Adipocyte (in vitro differentiated cells): ENCODE results near the gene ITPKB.

Experiments used
- DNase-seq: peaks from one replicate; pipeline ENCODE4 v3.0.0-alpha.2; 2015; ENCODE audit warnings: low read depth
- H3K27me3 ChIP-seq: replicated peaks from 2 replicates; pipeline ENCODE4 v1.7.0; 2013; ENCODE audit warnings: mild to moderate bottlenecking, low read length, moderate library complexity; ENCODE audit not compliant: control insufficient read depth, insufficient read depth
- H3K36me3 ChIP-seq: 2 replicates; pipeline ENCODE4 v1.7.0; 2013; ENCODE audit warnings: low read length, mild to moderate bottlenecking, moderate library complexity; ENCODE audit not compliant: control insufficient read depth, insufficient read depth, severe bottlenecking
- H3K4me1 ChIP-seq: 2 replicates; pipeline ENCODE4 v1.7.0; 2013; ENCODE audit warnings: mild to moderate bottlenecking, low read length, moderate library complexity; ENCODE audit not compliant: control insufficient read depth, insufficient read depth
- H3K4me3 ChIP-seq: 2 replicates; pipeline ENCODE4 v1.7.0; 2013; ENCODE audit warnings: mild to moderate bottlenecking, low read length, moderate library complexity
- H3K9ac ChIP-seq: 2 replicates; pipeline ENCODE4 v1.7.0; 2013; ENCODE audit warnings: mild to moderate bottlenecking, low read length, moderate library complexity
- H3K9me3 ChIP-seq: 2 replicates; pipeline ENCODE4 v1.7.0; 2013; ENCODE audit warnings: mild to moderate bottlenecking, low read length, moderate library complexity; ENCODE audit not compliant: control insufficient read depth

The ITPKB gene

DNA sequence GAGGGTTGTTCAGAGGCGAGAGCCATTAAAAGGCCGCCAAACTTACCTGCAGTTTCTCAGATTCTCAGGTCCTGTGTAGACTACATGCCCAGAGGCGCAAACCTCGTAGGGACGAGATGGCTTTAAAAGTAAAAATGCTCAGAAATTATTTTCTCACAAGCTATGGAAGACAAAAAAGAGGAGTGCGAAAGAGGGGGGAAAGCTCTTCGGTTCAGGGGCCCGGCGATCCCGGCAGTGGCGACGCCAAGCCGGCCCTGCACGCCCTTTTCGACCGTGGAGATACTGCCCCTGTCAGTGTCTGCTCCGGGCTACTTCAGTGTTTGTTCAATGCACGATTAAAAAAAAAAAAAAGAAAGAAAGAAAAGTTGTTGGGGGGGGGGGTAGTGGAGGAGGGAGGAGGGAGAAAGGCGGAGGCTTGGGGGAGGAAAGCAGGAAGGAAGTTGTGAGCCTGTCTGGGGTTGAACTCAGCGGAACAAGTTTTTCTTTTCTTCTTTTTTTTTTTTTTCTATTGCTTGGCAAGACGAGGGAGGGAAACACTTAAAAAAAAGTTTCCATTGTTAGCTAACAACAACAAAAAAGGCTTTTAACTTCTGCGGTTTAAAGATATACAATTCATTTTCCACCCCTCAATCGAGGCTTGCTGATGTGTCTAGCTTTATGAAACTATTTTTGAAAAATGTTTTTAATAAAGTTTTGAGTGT is at the start of gene ITPKB:
Gene ITPKB, minus strand, starts transcription at position 288 of the 701 bp plus-strand sequence. CDS start 1,824 bp downstream, outside the sequence.
- DNase-seq: peak; percentile 66
- Histone ChIP-seq H3K9me3 (no peaks in the 10 kb centered on the region), H3K9ac (peak within 1 kb of the TSS; percentile 93), H3K27me3 (no peaks in the 10 kb centered on the region), H3K4me3 (peak within 1 kb of the TSS; percentile 95), H3K4me1 (peaks cover 9% of the 10 kb centered on the region), H3K36me3 (peaks cover 8% of the 10 kb centered on the region)

DNA sequence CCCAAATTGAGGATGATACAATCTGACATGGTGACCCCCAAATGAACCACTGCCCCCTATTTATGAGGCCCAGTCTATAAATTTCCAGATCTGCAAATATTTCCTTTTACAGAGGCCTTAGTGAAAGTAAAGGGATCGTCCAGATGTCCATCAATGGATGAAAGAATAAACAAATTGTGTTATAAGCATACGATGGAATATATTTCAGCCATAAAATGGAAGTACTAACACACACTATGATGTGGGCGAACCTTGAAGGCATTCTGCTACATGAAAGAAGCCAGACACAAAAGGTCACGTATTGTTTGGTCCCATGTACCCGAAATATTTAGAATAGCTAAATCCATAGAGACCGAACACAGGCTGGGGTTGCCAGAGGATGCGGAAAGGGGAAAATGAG is 48.6 kb upstream of the ITPKB start:
- Histone ChIP-seq H3K9me3 (no peaks in the 10 kb centered on the region), H3K27me3 (peaks cover 3% of the 10 kb centered on the region), H3K36me3 (no peaks in the 10 kb centered on the region), H3K4me1 (peaks cover 4% of the 10 kb centered on the region), H3K9ac (no peak overlapping the region), H3K4me3 (no peak overlapping the region)
- DNase-seq: no peak

DNA sequence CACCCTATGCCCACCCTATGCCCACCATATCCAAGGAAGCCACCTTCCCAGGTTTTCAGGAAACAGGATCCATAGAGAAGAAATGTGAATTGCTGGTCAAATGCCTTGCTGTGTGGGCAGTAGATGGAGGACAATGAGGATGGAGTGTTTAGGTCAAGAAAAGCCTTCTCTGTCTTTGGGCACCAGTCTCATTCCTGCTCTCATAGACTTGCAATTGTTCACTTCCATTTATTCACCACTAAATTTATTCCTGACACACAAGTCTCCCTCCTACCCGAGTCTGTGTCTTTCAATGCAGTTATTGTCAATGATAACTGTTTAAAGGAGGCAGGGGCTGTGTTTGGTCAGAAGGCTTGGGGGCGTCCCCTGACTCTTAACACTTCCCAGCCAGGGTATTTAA is 48.0 kb upstream of the ITPKB start:
- no peak for DNase-seq
- no peak overlapping the region for H3K4me3 ChIP-seq
- H3K27me3 ChIP-seq: peaks cover 4% of the 10 kb centered on the region
- no peak overlapping the region for H3K9ac ChIP-seq
- no peaks in the 10 kb centered on the region for H3K36me3 ChIP-seq
- H3K9me3 ChIP-seq: no peaks in the 10 kb centered on the region
- H3K4me1 ChIP-seq: peaks cover 4% of the 10 kb centered on the region

DNA sequence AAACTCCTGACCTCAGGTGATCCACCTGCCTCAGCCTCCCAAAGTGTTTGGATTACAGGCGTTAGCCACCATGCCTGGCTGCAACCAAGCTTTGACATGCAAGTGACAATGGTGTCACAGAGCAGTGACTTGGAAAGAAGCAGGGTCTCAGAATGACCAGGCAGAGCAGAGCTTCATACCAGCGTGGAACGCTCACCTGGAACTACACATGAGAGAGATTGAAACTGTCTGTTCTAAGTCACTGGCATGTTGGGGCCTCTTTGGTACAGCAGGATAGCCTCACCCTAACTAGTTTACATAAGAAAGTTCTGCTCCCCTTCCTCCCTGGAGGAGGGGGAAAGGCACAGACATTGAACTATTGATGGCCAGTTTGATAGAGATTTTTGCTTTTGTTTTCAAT is 47.5 kb upstream of the ITPKB start:
- Histone ChIP-seq H3K27me3 (peaks cover 6% of the 10 kb centered on the region), H3K9ac (no peak overlapping the region), H3K4me1 (peaks cover 4% of the 10 kb centered on the region), H3K4me3 (no peak overlapping the region), H3K9me3 (no peaks in the 10 kb centered on the region), H3K36me3 (no peaks in the 10 kb centered on the region)
- no peak for DNase-seq

DNA sequence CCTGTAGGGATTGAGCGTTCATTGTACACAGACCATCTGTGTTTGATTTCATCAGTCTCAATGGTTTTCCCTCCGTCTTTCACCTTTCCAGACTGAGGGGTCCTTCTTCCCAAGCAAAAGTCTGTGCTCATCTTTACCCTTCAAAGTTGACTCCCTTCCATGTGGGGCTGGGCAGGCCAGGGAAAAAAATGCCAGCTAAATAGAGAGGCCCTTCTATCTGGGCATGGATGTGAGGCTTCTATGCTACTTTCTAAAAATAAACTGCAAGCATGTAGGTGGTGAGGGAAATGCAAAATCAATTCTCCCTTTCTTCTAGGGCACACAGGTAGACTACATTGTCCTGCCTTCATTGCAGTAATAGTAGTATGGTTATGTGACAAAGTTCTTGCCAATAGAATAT is 46.7 kb upstream of the ITPKB start:
- Histone ChIP-seq H3K9ac (no peak overlapping the region), H3K36me3 (no peaks in the 10 kb centered on the region), H3K4me3 (no peak overlapping the region), H3K27me3 (peaks cover 6% of the 10 kb centered on the region), H3K9me3 (no peaks in the 10 kb centered on the region), H3K4me1 (peaks cover 4% of the 10 kb centered on the region)
- no peak for DNase-seq

DNA sequence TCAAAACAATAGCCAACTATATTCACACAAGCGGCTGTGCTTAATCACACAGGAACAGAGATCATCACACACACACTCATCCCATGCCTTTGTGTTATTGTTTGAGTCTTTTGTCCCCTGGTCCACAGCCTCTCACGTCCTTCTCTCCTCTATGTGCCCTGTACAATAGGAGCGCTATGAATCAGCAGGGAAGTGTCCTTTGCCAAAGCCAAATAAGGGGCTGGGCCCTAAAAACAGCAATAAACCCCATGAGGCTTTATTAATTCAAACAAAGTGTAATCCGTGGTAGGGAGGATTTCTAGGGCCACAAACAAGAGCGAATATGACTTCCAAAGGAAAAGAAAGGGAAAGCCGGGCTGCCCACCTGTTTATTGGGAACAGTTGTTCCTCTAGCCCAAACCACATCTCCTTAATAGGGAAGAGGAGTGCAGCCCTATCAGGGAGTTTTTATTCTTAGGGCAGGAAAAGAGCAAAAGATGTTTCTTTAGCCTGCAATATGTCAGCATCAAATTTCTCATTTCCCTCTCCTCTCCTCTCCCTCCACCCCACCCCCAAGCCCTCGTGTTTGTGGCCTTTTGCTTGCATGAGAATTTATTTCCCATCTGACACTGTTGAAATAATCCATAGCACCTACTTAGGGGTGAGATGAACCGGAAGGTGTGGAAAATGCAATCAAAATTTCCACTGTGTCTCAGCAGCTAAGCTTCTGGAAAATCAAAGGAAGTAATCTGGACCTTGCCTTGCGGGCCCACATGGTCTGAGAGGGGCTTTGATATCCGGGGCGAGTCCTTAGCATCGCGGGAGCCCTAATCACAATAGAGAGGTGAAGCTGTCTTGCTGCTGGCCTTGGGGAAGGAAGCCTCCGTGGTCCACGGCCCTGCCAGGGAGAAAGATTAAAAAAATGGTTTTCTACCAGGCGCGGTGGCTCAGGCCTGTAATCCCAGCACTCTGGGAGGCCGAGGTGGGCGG is 45.3 kb upstream of the ITPKB start:
- H3K4me3 ChIP-seq: no peak overlapping the region
- H3K4me1 ChIP-seq: peaks cover 4% of the 10 kb centered on the region
- peaks cover 9% of the 10 kb centered on the region for H3K27me3 ChIP-seq
- no peak for DNase-seq
- no peak overlapping the region for H3K9ac ChIP-seq
- no peaks in the 10 kb centered on the region for H3K36me3 ChIP-seq
- no peaks in the 10 kb centered on the region for H3K9me3 ChIP-seq

DNA sequence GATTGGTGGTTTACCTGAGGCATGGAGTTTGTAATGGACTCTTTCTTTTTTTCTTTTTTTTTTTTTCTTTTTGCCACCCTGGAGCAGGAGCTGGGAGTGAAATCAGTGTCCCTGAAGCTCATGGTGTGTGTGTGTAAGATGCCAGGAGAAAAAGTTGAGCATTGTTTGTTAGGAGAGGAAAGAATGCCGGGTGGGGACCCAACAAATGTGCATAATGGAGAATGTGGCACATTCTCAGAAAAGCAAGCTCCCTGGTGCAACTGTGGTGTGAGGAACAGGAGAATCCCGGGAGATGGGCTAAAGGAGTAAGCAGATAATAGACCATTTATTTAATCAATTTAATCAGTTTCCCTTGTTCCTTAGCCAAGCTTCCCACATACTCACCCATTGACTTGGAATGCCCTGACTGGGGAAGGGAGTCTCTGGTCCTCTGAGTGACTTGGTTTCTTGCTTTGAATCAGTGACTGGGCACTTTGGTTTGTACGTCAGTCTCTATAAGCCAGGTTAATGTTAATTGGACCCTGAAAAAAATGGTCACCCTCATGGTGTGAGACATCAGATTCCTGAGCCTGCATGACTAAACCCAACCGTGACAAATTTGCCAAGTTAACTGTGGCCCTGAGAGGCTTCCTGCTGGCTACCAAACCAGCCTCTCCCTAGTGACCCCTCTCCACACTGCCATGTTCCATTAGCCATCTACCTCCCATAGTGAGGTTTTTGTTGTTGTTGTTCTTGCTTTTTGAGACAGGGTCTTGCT is 43.9 kb upstream of the ITPKB start:
- Histone ChIP-seq H3K9ac (no peak overlapping the region), H3K4me1 (peaks cover 16% of the 10 kb centered on the region), H3K27me3 (peaks cover 9% of the 10 kb centered on the region), H3K4me3 (no peak overlapping the region), H3K9me3 (no peaks in the 10 kb centered on the region), H3K36me3 (no peaks in the 10 kb centered on the region)
- DNase-seq: no peak

DNA sequence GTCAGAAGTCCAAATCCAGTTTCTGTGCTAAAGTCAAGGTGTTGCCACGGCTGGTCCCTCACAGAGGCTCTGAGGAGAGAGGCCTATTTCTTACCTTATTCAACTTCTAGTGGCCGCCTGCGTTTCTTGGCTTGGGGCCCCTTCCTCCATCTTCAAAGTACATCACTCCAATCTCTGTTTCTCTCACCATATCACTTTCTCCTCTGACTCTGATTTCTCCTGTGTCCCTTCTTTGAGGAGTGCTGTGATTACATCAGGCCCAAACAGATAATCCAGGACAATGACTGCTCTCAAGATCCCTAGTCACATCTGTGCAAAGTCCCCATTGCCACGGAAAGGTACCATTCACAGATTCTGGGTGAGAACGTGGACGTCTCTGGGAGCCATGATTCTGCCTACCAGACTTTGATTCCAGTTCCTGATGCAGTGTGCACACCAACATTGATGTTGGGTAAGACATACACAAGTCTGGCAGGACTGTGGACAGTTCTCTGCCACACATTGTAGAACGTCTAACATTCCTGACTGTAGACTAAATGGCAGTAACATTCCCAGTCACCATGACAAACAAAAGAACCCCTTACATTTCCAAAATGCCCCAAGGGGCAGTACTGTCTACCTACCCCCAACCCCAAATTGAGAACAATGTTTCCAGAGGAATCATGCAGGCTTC is 43.0 kb upstream of the ITPKB start:
- Histone ChIP-seq H3K4me1 (peaks cover 21% of the 10 kb centered on the region), H3K36me3 (no peaks in the 10 kb centered on the region), H3K9ac (no peak overlapping the region), H3K27me3 (peaks cover 9% of the 10 kb centered on the region), H3K4me3 (no peak overlapping the region), H3K9me3 (no peaks in the 10 kb centered on the region)
- DNase-seq: no peak

DNA sequence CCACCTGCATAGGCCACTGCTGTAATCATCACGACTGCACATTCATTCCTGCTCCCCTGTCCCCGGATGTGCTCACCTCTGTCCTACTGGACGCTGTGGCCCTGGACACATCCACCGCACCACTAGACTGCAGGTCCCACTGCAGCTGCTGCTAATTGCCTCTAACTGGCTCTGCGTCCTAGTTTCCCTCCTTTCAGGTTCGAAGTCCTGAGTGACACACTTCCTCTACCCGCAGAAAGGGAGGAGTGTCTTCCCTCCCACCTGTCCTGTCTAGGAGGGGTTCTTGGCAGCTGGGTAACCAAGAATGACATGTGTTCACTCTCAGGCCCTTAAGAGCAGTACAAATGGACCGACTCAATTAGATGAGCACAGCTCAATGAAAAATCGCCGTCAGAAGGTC is 40.5 kb upstream of the ITPKB start:
- Histone ChIP-seq H3K9ac (no peak overlapping the region), H3K4me1 (peaks cover 21% of the 10 kb centered on the region), H3K36me3 (no peaks in the 10 kb centered on the region), H3K4me3 (no peak overlapping the region), H3K9me3 (no peaks in the 10 kb centered on the region), H3K27me3 (peaks cover 6% of the 10 kb centered on the region)
- no peak for DNase-seq

DNA sequence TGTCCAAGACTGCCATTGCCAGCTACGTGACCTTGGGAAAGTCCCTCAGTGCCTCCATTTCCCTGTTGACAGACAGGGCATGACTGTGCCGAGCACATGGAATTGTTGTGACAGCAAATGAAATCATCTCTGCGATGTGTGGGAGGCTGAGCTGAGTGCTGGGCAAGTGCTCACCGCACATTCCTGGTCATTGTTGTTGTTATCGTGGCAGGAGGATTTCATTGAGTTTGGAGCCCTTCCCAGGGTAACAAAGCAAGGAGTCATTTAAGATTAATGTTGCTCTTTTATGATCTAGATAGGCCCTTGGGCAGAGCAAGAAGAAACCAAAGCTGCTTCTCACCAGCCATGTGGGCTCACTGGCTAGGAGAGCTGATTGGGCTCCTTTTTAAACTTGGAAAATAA is 39.6 kb upstream of the ITPKB start:
- Histone ChIP-seq H3K27me3 (peaks cover 6% of the 10 kb centered on the region), H3K4me3 (no peak overlapping the region), H3K36me3 (no peaks in the 10 kb centered on the region), H3K4me1 (peaks cover 17% of the 10 kb centered on the region), H3K9ac (no peak overlapping the region), H3K9me3 (no peaks in the 10 kb centered on the region)
- peak; percentile 88 for DNase-seq
